NCI-H2227 (cell line): ENCODE results near the gene SERPINE1.
"Not testable (repeated sequence)": the region's sequence is repeated elsewhere in the genome, so short reads cannot be mapped to it uniquely, and the experiment has no call there.

Source experiments
- DNase-seq: peaks from one replicate; lab custom pipeline; 2025; ENCODE audit not compliant: unreplicated experiment; lab: John Stamatoyannopoulos, UW

The SERPINE1 gene

DNA sequence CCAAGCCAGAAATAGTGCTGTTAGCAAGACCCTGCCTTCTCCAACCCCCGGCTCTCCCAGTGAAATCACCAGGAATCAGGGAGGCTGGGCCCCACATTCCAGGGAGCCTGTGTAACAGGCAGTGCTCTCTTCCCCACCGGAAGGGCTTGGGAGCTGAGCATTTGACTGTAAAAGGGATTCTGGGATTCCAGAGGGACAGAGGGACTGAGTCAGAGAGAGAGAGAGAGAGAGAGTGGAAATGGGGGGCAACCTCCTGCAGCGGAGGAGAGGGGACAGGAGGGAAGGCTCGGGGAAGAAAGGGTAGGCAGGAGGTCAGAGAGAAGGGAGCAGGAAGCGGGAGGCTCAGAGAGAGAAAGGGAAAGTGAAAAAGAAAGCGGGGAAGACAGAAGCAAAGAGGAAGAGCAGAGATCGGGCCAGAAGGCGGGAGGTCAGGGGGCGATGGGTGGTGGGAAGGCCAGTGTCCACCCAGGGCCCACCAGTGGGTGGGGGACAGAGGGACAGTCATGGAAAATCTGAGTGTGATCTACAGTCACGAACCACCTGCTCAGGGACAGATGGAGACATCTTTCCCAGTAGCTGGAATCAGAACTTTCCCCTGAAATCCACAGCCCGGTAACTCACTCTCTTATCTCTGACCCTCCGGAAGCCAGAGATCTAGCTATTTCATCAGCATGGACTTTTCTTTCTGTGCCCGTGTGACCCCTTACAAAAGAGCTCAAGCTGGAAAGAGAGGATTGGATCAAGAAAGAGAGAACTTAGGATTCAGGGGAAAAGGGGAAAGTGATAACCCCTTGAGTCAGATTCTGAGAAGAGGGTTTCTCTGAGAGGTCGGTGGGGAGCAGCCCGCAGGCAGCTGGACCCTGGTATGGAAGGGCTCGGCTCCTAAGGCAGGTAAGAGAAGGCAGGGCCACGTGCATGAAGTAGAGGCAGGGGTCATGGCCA lies 4.6 kb upstream of the SERPINE1 start:
- DNase-seq: no peak

GRCh38 chr7:101122933-101123702 lies 3.8 kb upstream of the SERPINE1 start:
- DNase-seq: no peak

- no peak for DNase-seq
Measured at GRCh38 chr7:101123703-101124068, 3.2 kb upstream of the SERPINE1 start.

- DNase-seq: no peak
Measured at GRCh38 chr7:101124376-101125056, 2.4 kb upstream of the SERPINE1 start.

DNA sequence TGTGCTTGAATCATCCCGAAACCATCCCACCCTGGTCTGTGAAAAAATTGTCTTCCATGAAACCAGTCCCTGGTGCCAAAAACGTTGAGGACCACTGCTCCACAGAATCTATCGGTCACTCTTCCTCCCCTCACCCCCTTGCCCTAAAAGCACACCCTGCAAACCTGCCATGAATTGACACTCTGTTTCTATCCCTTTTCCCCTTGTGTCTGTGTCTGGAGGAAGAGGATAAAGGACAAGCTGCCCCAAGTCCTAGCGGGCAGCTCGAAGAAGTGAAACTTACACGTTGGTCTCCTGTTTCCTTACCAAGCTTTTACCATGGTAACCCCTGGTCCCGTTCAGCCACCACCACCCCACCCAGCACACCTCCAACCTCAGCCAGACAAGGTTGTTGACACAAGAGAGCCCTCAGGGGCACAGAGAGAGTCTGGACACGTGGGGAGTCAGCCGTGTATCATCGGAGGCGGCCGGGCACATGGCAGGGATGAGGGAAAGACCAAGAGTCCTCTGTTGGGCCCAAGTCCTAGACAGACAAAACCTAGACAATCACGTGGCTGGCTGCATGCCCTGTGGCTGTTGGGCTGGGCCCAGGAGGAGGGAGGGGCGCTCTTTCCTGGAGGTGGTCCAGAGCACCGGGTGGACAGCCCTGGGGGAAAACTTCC lies 784 bp upstream of the SERPINE1 start:
- no peak for DNase-seq

- DNase-seq: no peak
Measured at GRCh38 chr7:101127460-101128039, 646 bp downstream of the SERPINE1 start.

- DNase-seq: no peak
Measured at GRCh38 chr7:101128040-101128834, 1.3 kb downstream of the SERPINE1 start.

GRCh38 chr7:101129603-101130117 lies 2.8 kb downstream of the SERPINE1 start:
- DNase-seq: no peak

DNA sequence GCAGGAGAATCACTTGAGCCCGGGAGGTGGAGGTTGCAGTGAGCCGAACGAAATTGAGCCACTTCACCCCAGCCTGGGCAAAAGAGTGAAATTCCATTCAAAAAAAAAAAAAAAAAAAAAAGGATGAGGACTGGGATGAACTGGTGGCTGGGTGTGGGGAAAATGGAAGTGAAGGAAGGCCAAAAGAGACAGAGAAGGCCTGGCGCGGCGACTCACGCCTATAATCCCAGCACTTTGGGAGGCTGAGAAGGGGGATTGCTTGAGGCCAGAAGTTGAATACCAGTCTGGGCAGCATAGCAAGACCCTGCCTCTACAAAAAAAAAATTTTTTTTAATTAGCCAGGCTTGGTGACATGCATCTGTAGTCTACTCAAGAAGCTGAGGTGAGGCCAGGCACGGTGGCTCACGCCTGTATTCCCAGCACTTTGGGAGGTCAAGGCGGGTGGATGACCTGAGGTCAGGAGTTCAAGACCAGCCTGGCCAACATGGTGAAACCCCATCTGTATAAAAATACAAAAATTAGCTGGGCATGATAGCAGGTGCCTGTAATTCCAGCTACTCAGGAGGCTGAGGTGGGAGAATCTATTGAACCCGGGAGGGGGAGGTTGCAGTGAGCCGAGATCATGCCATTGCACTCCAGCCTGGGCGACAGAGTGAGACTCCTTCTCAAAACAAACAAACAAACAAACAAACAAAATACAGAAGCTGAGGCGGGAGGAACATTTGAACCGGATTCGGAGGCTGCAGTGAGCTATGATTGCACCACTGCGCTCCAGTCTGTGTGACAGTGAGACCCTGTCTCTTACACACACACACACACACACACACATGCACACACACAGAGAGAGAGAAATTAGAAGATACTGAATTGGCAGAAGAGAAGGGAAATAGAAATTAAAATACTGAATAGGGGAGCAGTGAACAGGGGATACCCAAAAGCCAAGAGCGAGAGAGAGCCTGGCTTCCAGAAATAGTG lies 6.0 kb downstream of the SERPINE1 start:
- not testable (repeated sequence) for DNase-seq

DNA sequence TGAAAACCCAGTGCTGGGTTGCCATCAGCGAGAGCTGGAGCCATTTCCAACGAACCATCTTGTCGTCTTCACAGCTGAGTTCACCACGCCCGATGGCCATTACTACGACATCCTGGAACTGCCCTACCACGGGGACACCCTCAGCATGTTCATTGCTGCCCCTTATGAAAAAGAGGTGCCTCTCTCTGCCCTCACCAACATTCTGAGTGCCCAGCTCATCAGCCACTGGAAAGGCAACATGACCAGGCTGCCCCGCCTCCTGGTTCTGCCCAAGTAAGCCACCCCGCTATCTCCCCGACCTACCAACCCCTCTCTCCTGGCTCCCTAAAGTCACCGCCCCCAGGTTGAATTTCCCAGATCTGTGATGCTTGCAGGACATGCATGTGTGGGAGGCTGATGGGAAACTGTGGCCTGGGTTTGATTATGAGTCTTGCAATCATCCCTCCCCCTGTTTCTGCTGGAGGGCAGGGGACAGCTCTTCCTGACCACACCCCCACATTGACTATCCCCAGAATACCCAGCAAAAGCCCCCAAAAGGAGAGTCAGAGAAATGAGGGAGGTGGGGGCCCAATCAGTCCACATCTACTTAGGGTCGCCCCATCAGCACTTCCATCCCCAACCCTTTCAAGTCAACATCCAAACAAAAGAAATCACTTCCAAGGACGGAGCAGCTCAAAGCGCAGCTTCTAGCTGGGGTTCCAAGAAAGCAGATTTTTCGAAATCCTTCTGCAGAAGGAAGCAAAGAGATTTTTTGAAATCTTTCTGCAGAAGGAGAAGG lies 6.9 kb downstream of the SERPINE1 start:
- DNase-seq: peak; percentile 59

DNA sequence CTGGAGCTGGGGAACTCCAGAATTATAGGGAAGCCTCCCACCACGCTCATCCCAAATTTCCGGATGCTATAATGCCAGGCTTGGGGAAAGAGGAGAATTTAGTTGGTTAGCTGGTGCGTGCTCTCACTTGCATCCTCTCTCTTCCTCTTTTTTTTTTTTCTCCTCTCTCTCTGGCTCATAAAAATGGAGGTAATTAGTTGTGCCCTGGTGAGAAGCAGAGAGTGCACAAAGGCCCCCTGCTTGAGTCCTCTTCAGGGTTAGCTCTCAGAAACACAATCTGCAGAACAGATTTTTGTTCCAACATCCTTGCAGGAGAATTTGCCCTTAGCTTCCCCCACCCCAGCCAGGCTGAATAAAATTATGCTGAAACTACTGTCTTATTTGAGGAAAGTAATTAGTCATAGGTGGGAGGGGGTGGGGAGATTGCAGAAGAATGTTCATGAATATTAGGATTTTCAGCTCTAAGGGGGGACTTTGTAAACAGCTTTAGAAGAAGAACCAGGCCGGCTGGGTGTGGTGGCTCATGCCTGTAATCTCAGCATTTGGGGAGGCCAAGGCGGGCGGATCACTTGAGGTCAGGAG lies 7.6 kb downstream of the SERPINE1 start:
- peak; percentile 74 for DNase-seq

- no peak for DNase-seq
Measured at GRCh38 chr7:101137651-101138212, 10.8 kb downstream of the SERPINE1 start.

GRCh38 chr7:101138213-101138870 lies 11.4 kb downstream of the SERPINE1 start:
- DNase-seq: peak; percentile 84

- no peak for DNase-seq
Measured at GRCh38 chr7:101140339-101140699, 13.4 kb downstream of the SERPINE1 start.

GRCh38 chr7:101140746-101141382 lies 14.0 kb downstream of the SERPINE1 start:
- no peak for DNase-seq
